Panc1 (cell line): ENCODE results near the gene ATP6V1E1. TPM values are rescaled to one million over a fixed set of nuclear protein-coding genes. Genes with fewer than 3 reads are reported as not detected.

ENCODE experiments used
- ATAC-seq: fragments of 200-7000 bp; cut with Tn5 transposase; 2 replicates; pipeline ENCODE4 v1.9.1; 2020; ENCODE audit warnings: mild to moderate bottlenecking, moderate library complexity
- BruUV-seq: library from RNA; stranded (reverse); fragments of 400-500 nt; replicated peaks from 2 replicates; lab custom pipeline; 2021; lab: Mats Ljungman, UMichigan
- CTCF ChIA-PET: fragments of 300-600 bp; sonication (Branson Sonifier 250); formaldehyde crosslinking; loops from one replicate; lab custom pipeline; 2022; ENCODE audit warnings: antibody characterized with exemption; lab: Charles Lee
- POLR2A ChIA-PET: fragments of 300-600 bp; sonication (Branson Sonifier 250); formaldehyde crosslinking; loops from one replicate; lab custom pipeline; 2022; ENCODE audit warnings: antibody characterized with exemption; lab: Charles Lee
- DNase-seq: peaks from one replicate; pipeline ENCODE4 v3.0.0-alpha.2; 2010; ENCODE audit warnings: low read depth, low spot score
- H3K27ac ChIP-seq: 2 replicates; pipeline ENCODE4 v1.5.1; 2011; ENCODE audit warnings: mild to moderate bottlenecking, low read length, inconsistent platforms
- H3K27me3 ChIP-seq: fragments of 200-500 bp; sonication (Bioruptor generic); 2 replicates; pipeline ENCODE4 v1.6.0; 2014; ENCODE audit warnings: low read length, inconsistent platforms; ENCODE audit not compliant: control insufficient read depth, insufficient read depth
- H3K36me3 ChIP-seq: fragments of 200-500 bp; sonication (Bioruptor generic); 2 replicates; pipeline ENCODE4 v1.5.1; 2014; ENCODE audit warnings: inconsistent platforms, mild to moderate bottlenecking, low read length, moderate library complexity; ENCODE audit not compliant: control insufficient read depth, insufficient read depth
- H3K4me1 ChIP-seq: 2 replicates; pipeline ENCODE4 v1.5.1; 2011; ENCODE audit warnings: inconsistent platforms, mild to moderate bottlenecking, low read length, moderate library complexity; ENCODE audit not compliant: control insufficient read depth, insufficient read depth
- H3K4me3 ChIP-seq, 2 experiments: 2 replicates each; pipeline ENCODE4 v1.5.1; 2011 to 2012; ENCODE audit warnings: low read depth in 2 of 2, low read length in 2 of 2, mild to moderate bottlenecking in 2 of 2, inconsistent platforms in 1 of 2, moderate library complexity in 1 of 2
- H3K9me3 ChIP-seq: fragments of 200-500 bp; sonication (Bioruptor generic); 2 replicates; pipeline ENCODE4 v1.5.1; 2014; ENCODE audit warnings: low read depth, mild to moderate bottlenecking, inconsistent platforms, low read length, moderate library complexity; ENCODE audit not compliant: control insufficient read depth, insufficient read depth
- POLR2AphosphoS5 ChIP-seq: IDR thresholded peaks from 2 replicates; pipeline ENCODE4 v1.6.1; 2012; ENCODE audit warnings: mild to moderate bottlenecking, low read depth, low read length, moderate library complexity
- SIN3A ChIP-seq: IDR thresholded peaks from 2 replicates; pipeline ENCODE4 v1.6.1; 2012; ENCODE audit warnings: low read depth, mild to moderate bottlenecking, low read length, moderate library complexity, borderline replicate concordance; ENCODE audit not compliant: insufficient read depth
- TCF7L2 ChIP-seq: IDR thresholded peaks from 2 replicates; pipeline ENCODE4 v1.6.1; 2011; ENCODE audit warnings: mild to moderate bottlenecking, low read depth, low read length, inconsistent platforms
- in situ Hi-C: cut with HindIII; loops from 2 replicates; pipeline ENCODE4 v1.10.0; 2016; ENCODE audit warnings: low sequenced_read_pairs, low pct_unique_long_range_greater_than_20kb
- intact Hi-C: fragments of 100-400 bp; cut with micrococcal nuclease; formaldehyde crosslinking; loops from one replicate; pipeline ENCODE4 v1.10.0; 2022; ENCODE audit not compliant: unreplicated experiment
- total RNA-seq: library from RNA; stranded (reverse); gene quantifications from one replicate; pipeline ENCODE4 v1.2.1, GENCODE V29; 2021; ENCODE audit not compliant: unreplicated experiment
- TF ChIP-seq, protein P1 (sequence below): fragments of 450-650 bp; IDR thresholded peaks from 2 replicates; pipeline ENCODE4 v1.5.1; 2017; ENCODE audit warnings: mild to moderate bottlenecking
- TF ChIP-seq, protein P2 (sequence below), 2 experiments: IDR thresholded peaks; 2 replicates each; pipeline ENCODE4 v1.6.1; 2011 to 2012; ENCODE audit warnings: low read depth in 2 of 2, control low read depth in 1 of 2, low read length in 1 of 2, mild to moderate bottlenecking in 1 of 2, moderate library complexity in 1 of 2; ENCODE audit not compliant: insufficient read depth in 1 of 2

ATP6V1E1 gene
- total RNA-seq, 1 experiment from 2014 or later, result 136 TPM

DNA sequence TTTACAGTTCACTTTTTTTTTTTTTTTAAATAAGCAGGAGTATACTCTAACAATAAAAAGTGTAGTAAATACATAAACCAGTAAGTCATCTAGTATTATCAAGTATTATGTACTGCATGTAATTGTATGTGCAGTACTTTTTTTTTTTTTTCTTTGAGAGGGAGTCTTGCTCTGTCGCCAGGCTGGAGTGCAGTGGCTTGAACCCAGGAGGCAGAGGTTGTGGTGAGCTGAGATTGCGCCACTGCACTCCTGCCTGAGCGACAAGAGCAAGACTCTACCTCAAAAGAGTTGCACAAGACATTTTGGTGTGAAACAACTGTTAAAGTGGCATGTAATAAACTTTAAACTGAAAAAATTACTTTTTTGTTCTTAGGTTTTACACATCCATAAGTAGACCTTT, 26.7 kb upstream of the ATP6V1E1 start:
- in situ Hi-C loops, result no loop called here
- DNase-seq (no peak), ATAC-seq (no peak)
- Histone ChIP-seq H3K9me3 (no peaks in the 10 kb centered on the region), H3K27ac (no peak overlapping the region), H3K27me3 (no peaks in the 10 kb centered on the region), H3K4me1 (no peaks in the 10 kb centered on the region), H3K36me3 (peaks cover 2% of the 10 kb centered on the region; the same call in 1 of the 2 replicates), H3K4me3 (no peak overlapping the region)
- TF ChIP-seq POLR2AphosphoS5 (no peak), TCF7L2 (no peak), SIN3A (no peak)
- TF ChIP-seq, protein P1, sequence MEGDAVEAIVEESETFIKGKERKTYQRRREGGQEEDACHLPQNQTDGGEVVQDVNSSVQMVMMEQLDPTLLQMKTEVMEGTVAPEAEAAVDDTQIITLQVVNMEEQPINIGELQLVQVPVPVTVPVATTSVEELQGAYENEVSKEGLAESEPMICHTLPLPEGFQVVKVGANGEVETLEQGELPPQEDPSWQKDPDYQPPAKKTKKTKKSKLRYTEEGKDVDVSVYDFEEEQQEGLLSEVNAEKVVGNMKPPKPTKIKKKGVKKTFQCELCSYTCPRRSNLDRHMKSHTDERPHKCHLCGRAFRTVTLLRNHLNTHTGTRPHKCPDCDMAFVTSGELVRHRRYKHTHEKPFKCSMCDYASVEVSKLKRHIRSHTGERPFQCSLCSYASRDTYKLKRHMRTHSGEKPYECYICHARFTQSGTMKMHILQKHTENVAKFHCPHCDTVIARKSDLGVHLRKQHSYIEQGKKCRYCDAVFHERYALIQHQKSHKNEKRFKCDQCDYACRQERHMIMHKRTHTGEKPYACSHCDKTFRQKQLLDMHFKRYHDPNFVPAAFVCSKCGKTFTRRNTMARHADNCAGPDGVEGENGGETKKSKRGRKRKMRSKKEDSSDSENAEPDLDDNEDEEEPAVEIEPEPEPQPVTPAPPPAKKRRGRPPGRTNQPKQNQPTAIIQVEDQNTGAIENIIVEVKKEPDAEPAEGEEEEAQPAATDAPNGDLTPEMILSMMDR, result no peak
- TF ChIP-seq, protein P2, sequence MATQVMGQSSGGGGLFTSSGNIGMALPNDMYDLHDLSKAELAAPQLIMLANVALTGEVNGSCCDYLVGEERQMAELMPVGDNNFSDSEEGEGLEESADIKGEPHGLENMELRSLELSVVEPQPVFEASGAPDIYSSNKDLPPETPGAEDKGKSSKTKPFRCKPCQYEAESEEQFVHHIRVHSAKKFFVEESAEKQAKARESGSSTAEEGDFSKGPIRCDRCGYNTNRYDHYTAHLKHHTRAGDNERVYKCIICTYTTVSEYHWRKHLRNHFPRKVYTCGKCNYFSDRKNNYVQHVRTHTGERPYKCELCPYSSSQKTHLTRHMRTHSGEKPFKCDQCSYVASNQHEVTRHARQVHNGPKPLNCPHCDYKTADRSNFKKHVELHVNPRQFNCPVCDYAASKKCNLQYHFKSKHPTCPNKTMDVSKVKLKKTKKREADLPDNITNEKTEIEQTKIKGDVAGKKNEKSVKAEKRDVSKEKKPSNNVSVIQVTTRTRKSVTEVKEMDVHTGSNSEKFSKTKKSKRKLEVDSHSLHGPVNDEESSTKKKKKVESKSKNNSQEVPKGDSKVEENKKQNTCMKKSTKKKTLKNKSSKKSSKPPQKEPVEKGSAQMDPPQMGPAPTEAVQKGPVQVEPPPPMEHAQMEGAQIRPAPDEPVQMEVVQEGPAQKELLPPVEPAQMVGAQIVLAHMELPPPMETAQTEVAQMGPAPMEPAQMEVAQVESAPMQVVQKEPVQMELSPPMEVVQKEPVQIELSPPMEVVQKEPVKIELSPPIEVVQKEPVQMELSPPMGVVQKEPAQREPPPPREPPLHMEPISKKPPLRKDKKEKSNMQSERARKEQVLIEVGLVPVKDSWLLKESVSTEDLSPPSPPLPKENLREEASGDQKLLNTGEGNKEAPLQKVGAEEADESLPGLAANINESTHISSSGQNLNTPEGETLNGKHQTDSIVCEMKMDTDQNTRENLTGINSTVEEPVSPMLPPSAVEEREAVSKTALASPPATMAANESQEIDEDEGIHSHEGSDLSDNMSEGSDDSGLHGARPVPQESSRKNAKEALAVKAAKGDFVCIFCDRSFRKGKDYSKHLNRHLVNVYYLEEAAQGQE (IDR thresholded peaks at IDR 0.05; ENCODE audit: insufficient read depth in 1 of 2, low read depth in 2 of 2, low read length in 1 of 2), result no peak
- intact Hi-C loops, result no loop called here
- ChIA-PET CTCF (no interaction called here), POLR2A (no interaction called here)
- BruUV-seq, result no TSS peak

DNA sequence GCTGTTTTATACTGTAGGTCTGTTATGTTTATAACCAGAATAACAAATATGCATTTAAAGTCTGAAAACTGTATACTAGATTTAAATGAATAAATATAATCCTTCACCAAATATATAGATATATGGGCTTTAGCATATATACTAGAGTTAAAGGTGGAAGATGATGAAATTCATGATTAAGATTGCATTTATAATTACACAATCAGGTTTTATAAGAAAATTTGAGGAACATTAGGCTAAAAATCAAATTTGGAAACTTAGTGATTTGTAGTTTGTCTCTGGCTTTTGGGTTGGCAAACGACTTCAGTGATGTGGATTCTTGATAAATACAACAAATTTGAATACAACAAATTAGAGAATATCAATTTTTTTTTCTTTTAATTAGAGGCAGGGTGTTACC, 20.0 kb upstream of the ATP6V1E1 start:
- TF ChIP-seq TCF7L2 (no peak), POLR2AphosphoS5 (no peak), SIN3A (no peak)
- TF ChIP-seq, protein P2 (IDR thresholded peaks at IDR 0.05; ENCODE audit: insufficient read depth in 1 of 2, low read depth in 2 of 2, low read length in 1 of 2), result no peak
- TF ChIP-seq, protein P1, result no peak
- H3K4me3 ChIP-seq, result no peak overlapping the region
- H3K27ac ChIP-seq, result no peak overlapping the region
- ChIA-PET POLR2A (no interaction called here), CTCF (no interaction called here)
- in situ Hi-C loops (no loop called here), intact Hi-C loops (no loop called here)
- no peaks in the 10 kb centered on the region for H3K9me3 ChIP-seq
- no peaks in the 10 kb centered on the region for H3K4me1 ChIP-seq
- BruUV-seq, result no TSS peak
- H3K27me3 ChIP-seq, result no peaks in the 10 kb centered on the region
- DNase-seq (no peak), ATAC-seq (no peak)
- H3K36me3 ChIP-seq, result no peaks in the 10 kb centered on the region
